CD4-positive, alpha-beta T cell treated with Interleukin-15 for 4 hours (primary cell): ENCODE measurements around the gene ACSL5.
"Not testable (repeated sequence)": the region's sequence is repeated elsewhere in the genome, so short reads cannot be mapped to it uniquely, and the experiment has no call there.

Source experiments
- DNase-seq: peaks from one replicate; pipeline ENCODE4 v3.0.0-alpha.2; 2020; ENCODE audit warnings: low spot score

ACSL5 gene

DNA sequence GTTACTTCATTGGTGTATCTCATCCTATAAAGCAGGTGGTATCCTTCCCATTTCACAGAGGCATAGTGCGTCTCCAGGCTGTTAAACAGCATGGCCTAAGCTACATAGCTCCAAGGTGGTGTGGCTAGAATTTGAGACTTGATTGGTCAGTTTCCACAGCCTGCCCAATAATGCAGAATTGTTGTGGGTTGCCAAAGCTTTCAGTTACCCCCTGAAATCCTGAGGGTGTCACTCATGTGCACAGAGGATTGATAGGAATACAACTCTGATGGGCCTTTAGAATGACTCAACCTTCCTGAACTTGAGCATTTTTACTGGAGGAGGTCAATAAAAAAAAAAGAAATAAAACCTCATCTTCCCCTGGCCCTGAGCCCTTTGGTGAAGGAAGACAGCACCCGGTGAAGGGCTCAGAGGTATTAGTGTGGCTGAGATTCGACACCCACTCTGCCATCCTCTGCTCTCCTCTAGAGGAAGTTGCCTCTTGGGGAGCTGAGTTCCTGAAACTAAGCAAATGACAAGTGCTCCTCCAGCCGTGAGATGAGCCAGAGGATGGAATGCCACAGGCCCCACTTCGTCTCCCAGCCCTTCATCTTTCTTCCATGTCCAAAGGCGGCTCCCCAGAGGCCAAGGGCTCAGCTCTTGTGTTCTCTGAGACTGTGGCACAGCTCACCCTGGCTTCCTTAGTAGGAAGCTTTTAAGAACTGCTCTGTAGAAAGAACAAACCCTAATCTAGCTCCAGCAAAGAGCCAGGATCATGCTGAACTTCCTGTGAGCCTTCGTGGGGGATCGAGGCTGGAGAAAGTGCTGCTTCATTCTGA lies 1.0 kb downstream of the ACSL5 start:
- DNase-seq = peak; percentile 26

DNA sequence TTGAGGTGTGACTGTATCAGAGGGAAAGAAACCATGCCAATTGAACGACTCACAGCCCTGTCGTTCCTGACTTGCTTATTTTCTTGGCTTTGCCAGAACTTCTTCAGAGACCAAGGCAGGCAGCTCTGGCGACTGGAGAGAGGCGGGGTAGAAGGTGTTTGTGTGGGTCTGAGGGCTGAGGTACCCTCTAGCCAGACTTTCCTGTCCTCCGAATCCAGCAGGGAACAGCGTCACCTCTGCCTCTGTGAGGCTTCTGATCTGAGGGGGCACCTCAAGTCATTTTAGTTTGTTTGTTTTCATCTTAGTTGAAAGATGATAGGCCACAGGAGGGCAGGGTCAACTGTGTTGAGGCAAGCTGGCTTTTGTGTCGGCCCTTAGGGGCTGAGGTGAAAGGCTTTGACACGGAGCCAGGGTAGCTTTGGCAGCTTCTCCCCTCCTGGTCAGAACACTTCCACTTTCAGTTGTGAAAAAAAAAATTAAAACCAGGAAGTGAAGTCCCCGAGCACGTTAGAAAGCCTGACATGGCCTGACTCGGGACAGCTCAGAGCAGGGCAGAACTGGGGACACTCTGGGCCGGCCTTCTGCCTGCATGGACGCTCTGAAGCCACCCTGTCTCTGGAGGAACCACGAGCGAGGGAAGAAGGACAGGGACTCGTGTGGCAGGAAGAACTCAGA lies 1.9 kb downstream of the ACSL5 start:
- peak; percentile 54 for DNase-seq

DNA sequence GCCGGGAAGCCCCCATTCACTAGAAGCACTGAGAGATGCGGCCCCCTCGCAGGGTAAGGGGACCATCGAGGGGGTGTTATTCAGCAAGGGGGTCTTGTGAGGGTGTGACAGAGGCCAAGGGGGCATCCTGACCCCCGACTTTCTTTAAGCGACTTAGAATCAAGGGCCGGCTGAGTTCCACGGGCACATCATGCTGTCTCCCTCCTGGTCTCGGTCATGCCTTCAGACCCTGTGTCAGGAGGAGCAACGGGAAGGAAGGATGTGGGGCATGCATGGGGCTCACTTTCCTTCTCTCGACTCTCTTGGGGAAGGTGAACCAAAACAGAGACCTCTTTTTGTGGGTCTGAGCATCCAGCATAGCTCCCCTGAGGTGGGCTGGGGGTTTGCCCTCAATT lies 2.5 kb downstream of the ACSL5 start:
- no peak for DNase-seq

DNA sequence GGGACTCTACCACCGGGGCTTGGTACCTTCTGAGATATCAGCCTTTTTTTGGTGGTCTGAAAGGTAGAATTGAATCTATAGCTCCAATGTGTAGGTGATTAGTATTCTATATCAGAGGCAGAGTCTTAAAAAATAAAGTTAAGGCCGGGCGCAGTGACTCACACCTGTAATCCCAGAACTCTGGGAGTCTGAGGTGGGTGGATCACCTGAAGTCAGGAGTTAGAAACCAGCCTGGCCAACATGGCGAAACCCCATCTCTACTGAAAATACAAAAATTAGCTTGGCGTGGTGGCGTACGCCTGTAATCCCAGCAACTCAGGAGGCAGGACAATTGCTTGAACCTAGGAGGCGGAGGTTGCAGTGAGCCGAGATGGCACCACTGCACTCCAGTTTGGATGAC lies 3.2 kb downstream of the ACSL5 start:
- DNase-seq = not testable (repeated sequence)

DNA sequence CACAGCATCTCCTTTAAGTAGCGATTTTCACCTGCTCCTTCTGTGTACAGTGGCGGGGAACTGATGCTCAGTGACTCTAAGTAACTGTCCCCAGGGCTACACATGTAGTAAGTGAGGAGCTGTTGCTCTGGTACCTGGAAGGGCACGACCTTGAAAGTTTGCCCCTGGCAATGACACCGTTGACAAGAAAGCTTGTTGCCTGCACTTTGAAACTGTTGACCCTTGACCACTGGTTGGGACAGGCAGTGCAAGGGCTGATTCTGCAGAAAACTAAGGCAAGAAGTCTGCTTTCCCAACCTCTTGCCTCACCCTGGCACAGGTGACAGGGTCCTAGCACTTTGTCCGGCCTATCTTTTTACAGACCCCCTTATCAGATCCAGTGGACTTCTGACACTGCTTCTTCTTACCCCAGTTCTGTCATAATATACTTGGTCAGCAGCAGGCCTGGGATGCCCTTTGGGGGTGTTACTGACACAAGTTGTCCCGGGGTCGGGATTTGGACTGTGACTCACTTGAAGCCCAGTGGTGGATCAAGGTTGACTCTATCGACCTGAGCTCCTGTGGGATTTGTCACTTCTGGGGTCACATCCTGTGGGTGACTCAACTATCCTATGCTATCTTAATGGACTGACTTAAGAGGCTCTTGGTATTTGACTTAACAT lies 5.8 kb downstream of the ACSL5 start:
- no peak for DNase-seq

DNA sequence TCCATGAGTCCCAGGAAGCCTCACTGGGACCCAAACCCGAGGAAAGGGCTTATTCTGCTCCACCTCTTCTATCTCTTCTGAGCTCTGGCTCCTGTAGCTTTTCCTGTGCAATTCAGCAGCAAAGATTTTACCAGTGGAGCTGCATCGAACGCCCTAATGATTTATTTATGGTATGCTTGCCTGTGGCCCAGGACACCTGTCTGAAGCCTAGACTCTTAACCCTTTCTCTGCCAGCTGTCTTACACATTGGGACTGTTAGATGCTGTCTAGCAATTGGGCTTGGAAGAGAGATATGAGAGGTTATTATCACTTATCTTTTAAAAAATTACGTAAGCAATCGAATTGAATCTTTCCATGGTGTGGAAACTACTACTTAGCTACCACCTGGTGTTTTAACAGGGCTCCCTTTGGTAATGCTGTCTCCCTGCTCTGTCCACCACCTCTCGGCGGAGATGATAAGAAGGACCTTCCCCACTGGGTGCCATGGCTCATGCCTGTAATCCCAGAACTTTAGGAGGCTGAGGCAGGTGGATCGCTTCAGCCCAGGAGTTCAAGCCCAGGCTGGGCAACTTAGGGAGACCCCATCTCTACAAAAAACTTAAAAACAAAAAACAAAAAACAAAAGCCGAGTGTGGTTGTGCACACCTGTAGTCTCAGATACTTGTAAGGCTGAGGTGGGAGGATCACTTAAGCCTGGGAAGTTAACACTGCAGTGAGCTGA lies 8.8 kb downstream of the ACSL5 start:
- DNase-seq = no peak

DNA sequence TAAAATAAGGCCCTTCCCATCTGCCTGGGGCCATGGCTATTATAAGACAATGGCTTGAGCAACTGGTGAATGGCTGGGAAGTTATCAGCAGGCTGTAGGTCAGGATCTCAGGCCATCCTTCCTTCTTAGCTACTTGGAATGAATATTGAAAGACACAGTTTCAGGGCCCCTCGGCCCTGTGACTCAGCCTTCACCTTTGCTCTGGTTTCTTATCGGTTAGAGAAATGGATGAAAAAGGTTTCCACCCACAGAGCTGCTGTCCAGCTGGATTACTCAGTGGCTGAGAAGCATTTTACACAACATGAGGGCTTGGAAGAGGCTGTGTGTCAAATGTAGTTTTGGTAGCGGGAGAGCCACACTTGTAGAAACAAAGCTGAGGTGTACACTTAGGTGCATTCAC lies 9.4 kb downstream of the ACSL5 start:
- DNase-seq = no peak

DNA sequence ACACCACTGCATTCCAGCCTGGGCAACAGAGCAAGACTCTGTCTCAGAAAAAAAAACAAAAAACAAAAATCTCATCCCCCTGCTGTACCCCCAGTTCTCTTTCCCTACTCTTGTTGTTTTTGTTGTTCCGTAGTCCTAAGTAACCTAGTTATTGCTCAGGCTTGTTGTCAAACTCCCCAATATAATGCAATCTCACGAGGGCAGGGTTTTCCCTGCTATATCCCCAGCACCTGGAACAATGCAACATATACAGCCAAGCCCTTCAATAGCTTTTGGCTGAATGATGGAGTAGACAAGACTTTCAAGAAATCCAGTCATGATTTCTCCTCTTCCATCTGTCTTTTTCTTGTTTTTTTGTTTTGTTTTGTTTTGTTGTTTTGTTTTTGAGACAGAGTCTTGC lies 10.2 kb downstream of the ACSL5 start:
- DNase-seq = no peak

DNA sequence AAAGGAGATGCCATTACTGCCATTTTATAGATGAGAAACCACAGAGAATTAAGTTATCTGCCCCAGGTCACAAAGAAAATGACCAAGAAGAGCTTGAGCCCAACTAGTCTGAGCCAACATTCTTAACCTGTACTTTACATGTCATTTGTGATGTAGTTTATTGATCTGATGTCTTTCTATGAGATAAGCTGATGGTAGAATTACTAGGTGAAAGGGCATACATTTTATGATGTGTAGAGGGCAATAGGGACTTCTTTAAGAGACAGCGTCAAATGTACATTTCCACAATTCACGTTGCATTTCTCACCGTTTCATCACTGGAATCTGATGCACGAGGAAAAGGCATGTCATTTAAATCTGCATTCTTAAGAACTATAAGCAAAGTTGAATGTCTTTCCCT lies 11.3 kb downstream of the ACSL5 start:
- no peak for DNase-seq

DNA sequence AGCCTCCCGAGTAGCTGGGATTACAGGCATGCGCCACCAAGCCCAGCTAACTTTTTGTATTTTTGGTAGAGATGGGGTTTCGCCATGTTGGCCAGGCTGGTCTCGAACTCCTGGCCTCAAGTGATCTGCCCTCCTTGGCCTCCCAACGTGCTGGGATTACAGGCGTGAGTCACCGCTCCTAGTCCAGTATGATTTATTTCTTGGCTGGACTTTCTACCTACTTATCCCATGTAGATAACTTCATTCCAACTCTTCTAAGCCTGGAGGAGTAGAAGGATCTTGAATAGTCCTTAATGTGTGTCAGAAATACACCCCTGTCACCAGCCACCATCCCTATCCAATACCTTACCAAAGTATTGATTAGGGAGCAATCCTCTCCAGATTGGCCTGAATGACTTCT lies 14.1 kb downstream of the ACSL5 start:
- DNase-seq = not testable (repeated sequence)

DNA sequence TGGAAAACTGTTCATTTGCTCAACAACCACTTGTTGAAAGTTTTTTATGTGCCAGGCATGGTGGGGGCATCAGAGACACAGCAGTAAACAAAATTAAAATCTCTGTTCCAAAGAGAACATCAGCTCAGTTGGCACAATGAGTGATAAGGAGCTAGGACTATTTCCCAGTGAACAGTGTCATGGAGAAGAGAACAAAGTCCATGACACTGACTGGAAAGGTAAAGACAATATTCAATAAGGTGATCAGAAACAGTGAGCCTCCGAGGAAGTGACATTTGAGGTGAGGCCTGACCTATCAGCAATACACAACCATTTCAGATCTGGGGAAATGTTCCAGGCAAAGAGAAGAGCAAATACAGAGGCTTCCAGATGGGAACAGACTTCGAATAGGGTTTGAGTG lies 14.6 kb downstream of the ACSL5 start:
- DNase-seq = no peak

DNA sequence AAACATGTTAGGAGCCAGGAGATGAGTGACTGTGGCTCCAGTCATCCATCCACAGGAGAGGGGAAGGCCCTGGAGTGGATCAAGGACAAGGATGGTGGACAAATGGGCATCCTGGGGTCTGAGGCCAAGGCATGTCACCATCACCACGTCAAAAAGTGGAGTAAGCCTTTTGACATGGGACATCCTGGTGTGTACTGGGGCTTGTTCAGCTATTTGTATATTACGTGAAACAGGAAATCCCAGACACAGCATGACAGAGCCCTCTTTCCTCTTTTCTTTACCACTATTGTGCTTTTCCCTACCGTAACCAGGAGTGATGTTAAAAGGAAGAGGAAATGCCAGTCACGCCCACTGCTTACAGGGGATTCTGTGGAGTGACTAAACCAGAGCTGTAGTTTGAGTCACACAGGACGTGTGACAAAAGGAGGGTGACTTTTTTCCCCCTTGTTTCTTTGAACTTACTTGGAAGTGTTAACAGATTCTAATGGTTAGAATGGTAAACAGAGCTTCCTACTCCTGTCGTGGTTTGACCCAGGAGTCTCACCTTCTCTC lies 15.4 kb downstream of the ACSL5 start:
- DNase-seq = peak; percentile 62

DNA sequence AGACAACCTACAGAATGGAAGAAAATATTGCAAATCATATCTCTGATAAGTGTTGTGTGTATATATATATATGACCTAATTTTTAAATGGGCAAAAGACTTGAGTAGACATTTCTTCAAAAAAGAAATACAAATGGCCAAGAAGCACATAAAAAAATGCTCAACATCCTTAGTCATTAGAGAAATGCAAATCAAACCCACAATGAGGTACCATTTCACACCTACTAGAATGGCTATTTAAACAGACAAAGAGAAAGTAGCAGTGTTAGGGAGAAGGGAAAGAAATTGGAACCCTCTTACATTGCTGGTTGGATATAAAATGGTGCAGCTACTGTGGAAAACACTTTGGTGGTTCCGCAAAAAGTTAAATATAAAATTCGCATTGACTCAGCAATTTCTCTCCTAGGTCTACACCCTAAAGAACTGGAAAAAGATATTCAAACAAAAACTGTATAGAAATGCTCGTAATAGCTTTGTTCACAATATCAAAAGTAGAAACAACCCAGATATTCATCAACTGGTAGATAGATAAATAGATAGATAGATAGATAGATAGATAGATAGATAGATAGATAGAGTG lies 16.3 kb downstream of the ACSL5 start:
- DNase-seq = no peak

DNA sequence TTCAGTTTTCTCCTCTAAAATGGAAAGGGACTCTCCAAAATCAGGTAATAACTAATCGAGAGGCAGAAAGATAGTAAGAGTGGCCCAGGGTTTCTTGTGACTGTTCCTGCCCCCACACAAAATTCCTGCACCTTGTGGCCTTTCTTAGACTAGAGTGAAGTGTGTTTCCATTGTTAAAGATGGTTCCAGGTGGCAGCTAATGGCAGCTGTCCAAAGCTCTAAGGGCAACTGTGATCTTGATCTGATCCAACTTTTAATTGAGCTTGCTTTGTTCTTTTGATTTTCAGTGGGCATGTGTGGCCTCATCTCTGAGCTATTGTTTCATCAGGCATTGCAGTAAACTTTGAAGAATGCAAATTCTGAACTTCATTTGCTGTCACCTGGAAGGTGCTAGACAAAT lies 19.4 kb downstream of the ACSL5 start:
- no peak for DNase-seq

DNA sequence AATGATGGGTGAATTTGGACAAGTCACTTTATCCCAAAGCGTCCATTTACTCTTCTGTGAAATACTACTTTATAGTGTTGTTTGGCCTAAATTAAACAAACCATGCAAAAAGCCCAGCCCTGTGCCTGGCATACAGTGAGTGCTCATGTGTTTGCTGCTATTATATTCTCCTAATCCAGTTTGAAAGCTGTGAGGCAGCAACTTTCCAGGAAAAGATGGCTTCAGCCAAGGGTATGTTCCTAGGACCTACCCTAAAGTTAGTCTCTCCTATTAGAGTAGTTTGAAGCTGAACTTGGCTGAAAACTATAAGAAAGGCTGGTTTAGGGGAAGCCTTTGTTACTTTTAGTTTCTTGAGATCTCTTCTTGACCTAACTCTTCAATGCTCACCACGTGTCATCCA lies 19.9 kb downstream of the ACSL5 start:
- DNase-seq = no peak

DNA sequence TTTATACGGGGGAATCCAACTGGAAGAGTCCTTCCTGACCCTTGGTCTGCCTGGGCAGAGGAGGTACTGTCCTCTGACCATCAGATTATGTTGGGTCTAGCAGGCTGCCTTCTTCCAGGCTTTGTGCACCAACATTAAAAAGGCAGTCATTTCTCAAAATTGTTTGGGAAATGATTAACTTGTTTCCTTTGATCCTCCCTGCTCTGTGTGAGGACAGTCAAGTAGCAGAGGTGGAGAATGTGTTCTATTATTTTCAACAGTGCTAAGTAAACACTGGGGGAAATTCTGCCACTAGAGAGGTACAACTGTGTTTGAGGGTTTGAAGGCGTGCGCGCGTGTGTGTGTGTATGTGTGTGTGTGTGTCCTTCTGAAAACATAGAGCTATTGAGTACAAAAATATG lies 20.6 kb downstream of the ACSL5 start:
- no peak for DNase-seq

DNA sequence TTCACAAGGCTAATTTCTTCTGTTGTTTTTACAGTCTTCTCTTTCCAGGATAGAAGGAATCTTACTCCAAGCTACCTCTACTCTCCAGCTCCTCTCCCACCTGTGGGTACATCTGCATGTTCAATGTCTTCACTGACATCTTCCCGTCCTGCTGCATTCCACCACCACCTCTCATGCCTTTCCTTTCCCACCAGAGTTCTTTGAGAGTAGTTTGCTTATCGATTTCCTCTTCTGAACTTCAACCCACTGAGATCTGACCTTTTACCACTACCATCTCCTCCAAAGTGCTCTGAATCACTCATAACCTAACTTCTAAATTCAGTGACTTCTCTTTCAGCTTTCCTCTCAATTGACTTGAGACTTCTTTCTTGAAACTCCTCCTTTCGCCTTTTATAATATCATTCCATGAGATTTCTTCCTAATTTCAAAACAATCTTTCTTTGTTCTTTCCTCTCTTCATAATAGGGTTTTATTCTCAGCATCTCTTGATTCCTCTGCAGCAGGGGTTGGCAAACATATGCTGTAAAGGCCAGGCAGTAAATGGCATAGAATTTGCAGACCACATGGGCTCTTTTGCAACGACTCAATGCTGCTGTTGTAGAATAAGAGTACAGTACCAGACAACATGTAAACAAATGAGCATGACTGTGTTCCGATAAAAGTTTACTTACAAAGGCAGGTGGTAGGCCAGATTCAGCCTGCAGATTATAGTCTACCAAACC lies 22.1 kb downstream of the ACSL5 start:
- DNase-seq = no peak

DNA sequence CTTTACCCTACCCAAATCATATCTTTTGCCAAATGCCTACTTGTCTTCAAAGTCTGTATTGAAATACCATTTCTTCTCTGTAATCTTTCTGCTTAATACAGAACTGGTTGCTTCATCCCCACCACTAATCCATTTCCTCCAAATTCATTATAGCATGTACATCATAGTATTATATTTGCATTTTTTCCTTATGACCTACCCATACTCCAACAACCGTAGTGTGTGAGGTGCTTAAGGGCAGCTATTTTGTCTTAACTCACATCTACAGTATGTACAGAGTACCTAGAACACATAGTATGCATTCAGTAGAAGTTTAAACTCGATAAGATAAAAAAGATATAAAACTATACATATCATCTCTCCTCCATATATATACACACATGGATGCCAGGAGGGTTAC lies 23.7 kb downstream of the ACSL5 start:
- DNase-seq = no peak

DNA sequence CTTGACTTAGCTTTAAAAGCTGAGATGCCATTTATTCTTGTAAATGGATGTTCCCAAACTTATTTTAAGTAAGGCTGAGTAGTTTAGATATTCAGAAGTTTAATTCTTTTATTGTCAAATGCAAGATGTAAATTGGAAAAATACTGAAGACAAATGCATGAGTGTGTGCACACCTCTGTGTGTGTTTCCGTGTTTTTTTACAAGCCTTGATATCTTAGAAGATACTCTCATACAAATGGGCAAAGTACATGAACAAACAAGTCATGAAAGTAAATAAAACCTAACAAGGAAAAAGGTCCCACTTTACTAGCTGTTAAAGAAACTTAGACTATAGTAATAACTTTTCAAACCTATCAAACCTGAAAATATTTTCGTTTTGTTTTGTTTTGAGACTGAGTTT lies 29.0 kb downstream of the ACSL5 start:
- DNase-seq = no peak

DNA sequence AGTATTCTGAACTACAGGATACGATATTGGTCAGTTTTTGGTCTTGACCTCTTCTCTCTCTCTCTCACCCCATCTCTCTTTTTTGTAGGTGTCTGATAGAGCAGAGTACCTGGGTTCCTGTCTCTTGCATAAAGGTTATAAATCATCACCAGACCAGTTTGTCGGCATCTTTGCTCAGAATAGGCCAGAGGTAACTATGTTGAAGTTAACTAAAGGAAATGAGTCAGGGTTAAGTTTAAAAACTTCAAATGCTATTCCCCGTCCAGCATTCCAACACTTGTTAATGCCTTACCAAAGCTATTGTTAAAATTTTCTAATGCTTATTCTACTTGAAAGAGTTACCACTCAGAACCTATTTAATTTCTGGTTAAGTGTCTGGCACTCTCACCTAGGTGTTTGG lies 30.7 kb downstream of the ACSL5 start:
- no peak for DNase-seq

DNA sequence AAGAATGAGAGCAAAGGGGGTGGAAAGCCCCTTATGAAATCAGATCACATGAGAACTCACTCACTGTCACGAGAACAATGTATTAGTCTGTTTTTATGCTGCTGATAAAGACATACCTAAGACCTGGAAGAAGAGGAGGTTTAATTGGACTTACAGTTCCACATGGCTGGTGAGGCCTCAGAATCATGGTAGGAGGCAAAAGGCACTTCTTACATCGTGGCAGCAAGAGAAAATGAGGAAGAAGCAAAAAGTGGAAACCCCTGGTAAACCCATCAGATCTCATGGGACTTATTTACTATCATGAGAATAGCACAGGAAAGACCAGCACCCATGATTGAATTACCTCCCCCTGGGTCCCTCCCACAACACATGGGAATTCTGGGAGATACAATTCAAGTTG lies 32.9 kb downstream of the ACSL5 start:
- not testable (repeated sequence) for DNase-seq
